ENCODE measurements around the gene SLC6A13. TPM values are rescaled to one million over a fixed set of nuclear protein-coding genes. Genes with fewer than 3 reads are reported as not detected.

The SLC6A13 gene
- polyA plus RNA-seq, 1 donor (not counting 4 experiments of a cell fraction or from before 2014, with no cell fraction given): 0.33 TPM

DNA sequence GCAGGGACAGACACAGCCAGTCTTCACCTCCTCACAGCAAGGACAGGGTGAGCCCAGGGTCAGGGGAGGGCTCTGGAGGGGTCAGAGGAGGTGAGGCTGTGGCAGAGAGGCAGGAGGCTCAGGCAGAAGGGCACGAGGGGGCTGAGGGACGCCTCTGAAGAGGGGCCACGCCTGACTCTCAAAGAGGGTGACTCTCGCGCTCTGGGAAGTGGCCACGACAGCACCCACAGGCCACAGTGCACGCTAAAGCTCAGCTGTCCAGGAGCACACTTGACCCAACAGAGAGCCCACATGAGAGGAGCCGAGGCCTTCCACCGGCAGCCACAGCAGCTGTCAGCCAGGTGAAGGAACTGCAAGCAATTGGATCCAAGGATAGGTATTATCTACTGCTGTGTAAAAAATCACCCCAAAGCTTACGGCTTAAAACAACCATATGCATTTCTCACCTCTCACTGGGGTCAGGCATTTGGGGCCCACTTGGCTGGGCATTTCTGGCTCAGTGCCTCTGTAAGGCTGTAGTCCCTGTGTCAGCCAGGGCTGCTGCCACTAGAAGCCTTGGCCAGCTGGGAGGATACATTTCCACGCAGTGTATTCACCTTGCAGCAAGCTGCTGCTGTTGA, 76.5 kb downstream of the SLC6A13 start:
- Histone ChIP-seq H3K36me3 (ENCODE audit: control insufficient read depth in 2 of 2, extremely low read depth in 1 of 2, insufficient read depth in 2 of 2, low read length in 2 of 2) (no peaks in the 10 kb centered on the region), H3K4me1 (ENCODE audit: control insufficient read depth, extremely low read depth, insufficient read depth, low read length) (no peaks in the 10 kb centered on the region), H3K4me3 (ENCODE audit: control insufficient read depth in 2 of 3, extremely low read depth in 1 of 3, insufficient read depth in 2 of 3, low read depth in 1 of 3, low read length in 3 of 3) (no peak overlapping the region), H3K27ac (ENCODE audit: control insufficient read depth, insufficient read depth, low read length) (no peak overlapping the region), H4K20me1 (ENCODE audit: control insufficient read depth, extremely low read depth, insufficient read depth, low read length) (no peaks in the 10 kb centered on the region), H3K9me1 (ENCODE audit: control insufficient read depth, extremely low read depth, insufficient read depth, low read length) (no peaks in the 10 kb centered on the region), H3K9ac (ENCODE audit: control insufficient read depth, extremely low read depth, insufficient read depth, low read length) (no peak overlapping the region), H3K27me3 (ENCODE audit: control insufficient read depth, extremely low read depth, insufficient read depth, low read length) (peaks cover 13% of the 10 kb centered on the region), H3K79me2 (ENCODE audit: control insufficient read depth, insufficient read depth, low read length) (no peaks in the 10 kb centered on the region), H2AFZ (ENCODE audit: control insufficient read depth, low read length) (no peak overlapping the region), H3K9me3 (ENCODE audit: control insufficient read depth, low read depth, low read length) (no peaks in the 10 kb centered on the region), H3K4me2 (ENCODE audit: control insufficient read depth, extremely low read depth, insufficient read depth, low read depth, low read length) (no peak overlapping the region)
- FAIRE-seq: no peak
- DNase-seq (ENCODE audit: low read depth, low spot score): no peak
- dilution Hi-C loops (cut with MboI; ENCODE audit: extremely low pct_ligation_motif_present, low sequenced_read_pairs): no loop called here
- TF ChIP-seq, protein P1, sequence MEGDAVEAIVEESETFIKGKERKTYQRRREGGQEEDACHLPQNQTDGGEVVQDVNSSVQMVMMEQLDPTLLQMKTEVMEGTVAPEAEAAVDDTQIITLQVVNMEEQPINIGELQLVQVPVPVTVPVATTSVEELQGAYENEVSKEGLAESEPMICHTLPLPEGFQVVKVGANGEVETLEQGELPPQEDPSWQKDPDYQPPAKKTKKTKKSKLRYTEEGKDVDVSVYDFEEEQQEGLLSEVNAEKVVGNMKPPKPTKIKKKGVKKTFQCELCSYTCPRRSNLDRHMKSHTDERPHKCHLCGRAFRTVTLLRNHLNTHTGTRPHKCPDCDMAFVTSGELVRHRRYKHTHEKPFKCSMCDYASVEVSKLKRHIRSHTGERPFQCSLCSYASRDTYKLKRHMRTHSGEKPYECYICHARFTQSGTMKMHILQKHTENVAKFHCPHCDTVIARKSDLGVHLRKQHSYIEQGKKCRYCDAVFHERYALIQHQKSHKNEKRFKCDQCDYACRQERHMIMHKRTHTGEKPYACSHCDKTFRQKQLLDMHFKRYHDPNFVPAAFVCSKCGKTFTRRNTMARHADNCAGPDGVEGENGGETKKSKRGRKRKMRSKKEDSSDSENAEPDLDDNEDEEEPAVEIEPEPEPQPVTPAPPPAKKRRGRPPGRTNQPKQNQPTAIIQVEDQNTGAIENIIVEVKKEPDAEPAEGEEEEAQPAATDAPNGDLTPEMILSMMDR (optimal IDR thresholded peaks at IDR 0.05 in 1 of 3, IDR thresholded peaks at IDR 0.05 in 1 of 3, conservative IDR thresholded peaks at IDR 0.05 in 1 of 3; ENCODE audit: extremely low read depth in 1 of 3, insufficient read depth in 2 of 3, low read length in 3 of 3): no peak
- TF ChIP-seq EZH2 (IDR thresholded peaks at IDR 0.05; ENCODE audit: low read length): no peak

DNA sequence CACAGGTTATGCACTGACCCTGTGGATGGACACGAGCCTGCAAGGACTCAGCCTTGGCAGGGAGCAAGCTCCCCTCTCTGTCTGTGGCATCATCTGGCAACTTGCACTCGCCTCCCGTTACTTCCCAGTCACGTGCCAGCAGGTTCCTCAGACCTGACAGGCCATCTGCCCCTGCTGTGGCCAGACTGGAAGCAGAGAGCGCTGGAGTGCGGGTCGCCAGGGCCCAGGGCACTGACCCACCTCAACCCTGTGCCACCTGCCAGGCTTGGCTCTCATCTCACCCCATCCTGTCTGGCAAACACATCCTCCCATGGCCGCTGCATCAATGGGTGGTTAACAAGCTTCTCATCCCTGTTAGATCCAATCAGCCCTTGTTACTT, 77.1 kb downstream of the SLC6A13 start:
- dilution Hi-C loops (cut with MboI; ENCODE audit: extremely low pct_ligation_motif_present, low sequenced_read_pairs): no loop called here
- DNase-seq (ENCODE audit: low read depth, low spot score): no peak
- Histone ChIP-seq H3K9ac (ENCODE audit: control insufficient read depth, extremely low read depth, insufficient read depth, low read length) (no peak overlapping the region), H3K27ac (ENCODE audit: control insufficient read depth, insufficient read depth, low read length) (no peak overlapping the region), H3K4me3 (ENCODE audit: control insufficient read depth in 2 of 3, extremely low read depth in 1 of 3, insufficient read depth in 2 of 3, low read depth in 1 of 3, low read length in 3 of 3) (no peak overlapping the region), H3K27me3 (ENCODE audit: control insufficient read depth, extremely low read depth, insufficient read depth, low read length) (peaks cover 10% of the 10 kb centered on the region), H4K20me1 (ENCODE audit: control insufficient read depth, extremely low read depth, insufficient read depth, low read length) (no peaks in the 10 kb centered on the region), H3K9me1 (ENCODE audit: control insufficient read depth, extremely low read depth, insufficient read depth, low read length) (no peaks in the 10 kb centered on the region), H3K4me1 (ENCODE audit: control insufficient read depth, extremely low read depth, insufficient read depth, low read length) (no peaks in the 10 kb centered on the region), H3K4me2 (ENCODE audit: control insufficient read depth, extremely low read depth, insufficient read depth, low read depth, low read length) (no peak overlapping the region), H3K9me3 (ENCODE audit: control insufficient read depth, low read depth, low read length) (no peaks in the 10 kb centered on the region), H2AFZ (ENCODE audit: control insufficient read depth, low read length) (no peak overlapping the region), H3K36me3 (ENCODE audit: control insufficient read depth in 2 of 2, extremely low read depth in 1 of 2, insufficient read depth in 2 of 2, low read length in 2 of 2) (no peaks in the 10 kb centered on the region), H3K79me2 (ENCODE audit: control insufficient read depth, insufficient read depth, low read length) (no peaks in the 10 kb centered on the region)
- TF ChIP-seq, protein P1 (optimal IDR thresholded peaks at IDR 0.05 in 1 of 3, IDR thresholded peaks at IDR 0.05 in 1 of 3, conservative IDR thresholded peaks at IDR 0.05 in 1 of 3; ENCODE audit: extremely low read depth in 1 of 3, insufficient read depth in 2 of 3, low read length in 3 of 3): no peak
- TF ChIP-seq EZH2 (IDR thresholded peaks at IDR 0.05; ENCODE audit: low read length): no peak
- no peak for FAIRE-seq

Data from keratinocyte (primary cell).